ENCODE data around the gene CDC42BPA.

- TF ChIP-seq TARDBP (IDR thresholded peaks at IDR 0.05) (no peak), FOXM1 (IDR thresholded peaks at IDR 0.05; ENCODE audit: borderline replicate concordance) (no peak), ZNF384 (IDR thresholded peaks at IDR 0.05) (no peak), ARNT (IDR thresholded peaks at IDR 0.05) (no peak), PKNOX1 (IDR thresholded peaks at IDR 0.05) (no peak), SP1 (IDR thresholded peaks at IDR 0.05) (no peak), BHLHE40 (IDR thresholded peaks at IDR 0.05; ENCODE audit: borderline replicate concordance) (no peak), ELF4 (IDR thresholded peaks at IDR 0.05) (no peak), L3MBTL2 (conservative IDR thresholded peaks at IDR 0.05) (no peak), CTBP1 (IDR thresholded peaks at IDR 0.05; ENCODE audit: borderline replicate concordance) (no peak), NFRKB (IDR thresholded peaks at IDR 0.05) (no peak), SUZ12 (IDR thresholded peaks at IDR 0.05) (no peak), FOXA1 (IDR thresholded peaks at IDR 0.05) (no peak)
Observed at GRCh38 chr1:226966683-226967082, 351.6 kb downstream of the CDC42BPA start.
